ENCODE data around the gene SCAANT1.

The SCAANT1 gene

GRCh38 chr3:63931290-63931689 lies 19.1 kb upstream of the SCAANT1 start:
- ChIA-PET CTCF (interaction anchor here (2.0 kb wide), 1 partner anchor 9 kb away, joined by 8 read pairs; no protein-coding TSS in a partner anchor), POLR2A (no interaction called here)
- TF ChIP-seq CTCF (IDR thresholded peaks at IDR 0.05; ENCODE audit: insufficient read depth, low read length, missing control alignments), result no peak
- H3K4me3 ChIP-seq (ENCODE audit: low read depth, low read length), result no peak overlapping the region
- DNase-seq (ENCODE audit: low read depth, low spot score), result no peak

GRCh38 chr3:63927422-63928280 lies 15.5 kb upstream of the SCAANT1 start:
- CTCF ChIA-PET, result interaction anchor here (0.6 to 1.0 kb wide), 4 partner anchors 33 to 91 kb away, joined by 3 to 4 read pairs (median 3); no protein-coding TSS in a partner anchor
- no peak overlapping the region for H3K4me3 ChIP-seq (ENCODE audit: low read depth, low read length)
- no peak for DNase-seq (ENCODE audit: low read depth, low spot score)
- POLR2A ChIA-PET, result interaction anchor here (1.0 kb wide), 1 partner anchor 16 kb away, joined by 4 read pairs; the partner anchor contains the start of gene SCAANT1
- TF ChIP-seq CTCF (IDR thresholded peaks at IDR 0.05; ENCODE audit: insufficient read depth, low read length, missing control alignments), result no peak

GRCh38 chr3:63926309-63926708 lies 14.1 kb upstream of the SCAANT1 start:
- ChIA-PET POLR2A (no interaction called here), CTCF (no interaction called here)
- no peak for TF ChIP-seq CTCF (IDR thresholded peaks at IDR 0.05; ENCODE audit: insufficient read depth, low read length, missing control alignments)
- H3K4me3 ChIP-seq (ENCODE audit: low read depth, low read length), result no peak overlapping the region
- no peak for DNase-seq (ENCODE audit: low read depth, low spot score)

GRCh38 chr3:63922491-63923199 lies 10.5 kb upstream of the SCAANT1 start:
- CTCF ChIA-PET, result no interaction called here
- TF ChIP-seq CTCF (IDR thresholded peaks at IDR 0.05; ENCODE audit: insufficient read depth, low read length, missing control alignments), result no peak
- no peak for DNase-seq (ENCODE audit: low read depth, low spot score)
- no peak overlapping the region for H3K4me3 ChIP-seq (ENCODE audit: low read depth, low read length)
- POLR2A ChIA-PET, result interaction anchor here (0.5 kb wide), 1 partner anchor 254 kb away, joined by 4 read pairs; no protein-coding TSS in a partner anchor

- TF ChIP-seq CTCF (IDR thresholded peaks at IDR 0.05; ENCODE audit: insufficient read depth, low read length, missing control alignments), result no peak
- POLR2A ChIA-PET, result no interaction called here
- CTCF ChIA-PET, result no interaction called here
- no peak for DNase-seq (ENCODE audit: low read depth, low spot score)
- no peak overlapping the region for H3K4me3 ChIP-seq (ENCODE audit: low read depth, low read length)
These were observed 9.7 kb upstream of the SCAANT1 start for GRCh38 chr3:63921741-63922482.

Data from AG04449 (cell line).